ENCODE measurements around the gene DGKD.

DGKD gene

DNA sequence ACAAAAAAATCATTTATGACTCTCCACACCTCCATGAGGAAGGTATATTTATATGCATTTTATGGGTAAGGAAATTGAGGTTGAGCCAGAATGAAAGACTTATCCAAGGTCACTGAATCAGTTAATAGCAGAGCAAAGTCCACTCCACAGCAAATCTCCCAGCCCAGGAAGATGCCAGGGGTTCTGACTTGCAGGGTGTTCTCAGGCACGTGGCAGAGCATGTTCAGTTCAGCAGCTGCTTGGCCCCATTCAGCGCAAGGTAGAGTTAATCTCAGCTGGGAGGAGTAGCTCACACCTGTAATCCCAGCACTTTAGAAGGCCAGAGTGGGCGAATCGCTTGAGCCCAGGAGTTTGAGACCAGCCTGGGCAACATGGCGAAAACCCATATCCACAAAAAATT, 17.8 kb upstream of the DGKD start:
- DNase-seq (ENCODE audit: low spot score): no peak

DNA sequence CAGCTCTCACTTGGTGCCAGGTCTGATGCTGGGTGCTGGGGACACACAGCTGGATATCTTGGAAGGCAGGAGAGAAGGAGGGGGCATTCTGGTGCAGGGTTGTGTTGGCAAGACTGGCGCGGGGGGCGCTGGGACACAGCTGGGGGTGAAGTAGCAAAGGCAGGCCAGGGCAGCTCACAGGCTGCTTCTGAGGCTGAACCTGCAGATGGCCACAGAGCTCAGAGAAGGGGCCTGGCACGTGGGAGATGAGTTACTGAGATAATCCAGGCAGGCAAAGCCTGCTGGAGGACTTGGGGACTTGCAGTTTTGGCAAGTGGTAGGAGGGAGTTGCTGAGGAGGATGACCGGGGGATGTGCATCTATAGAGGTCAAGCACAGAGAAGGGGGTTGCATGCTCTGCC, 16.2 kb upstream of the DGKD start:
- DNase-seq (ENCODE audit: low spot score): no peak

DNA sequence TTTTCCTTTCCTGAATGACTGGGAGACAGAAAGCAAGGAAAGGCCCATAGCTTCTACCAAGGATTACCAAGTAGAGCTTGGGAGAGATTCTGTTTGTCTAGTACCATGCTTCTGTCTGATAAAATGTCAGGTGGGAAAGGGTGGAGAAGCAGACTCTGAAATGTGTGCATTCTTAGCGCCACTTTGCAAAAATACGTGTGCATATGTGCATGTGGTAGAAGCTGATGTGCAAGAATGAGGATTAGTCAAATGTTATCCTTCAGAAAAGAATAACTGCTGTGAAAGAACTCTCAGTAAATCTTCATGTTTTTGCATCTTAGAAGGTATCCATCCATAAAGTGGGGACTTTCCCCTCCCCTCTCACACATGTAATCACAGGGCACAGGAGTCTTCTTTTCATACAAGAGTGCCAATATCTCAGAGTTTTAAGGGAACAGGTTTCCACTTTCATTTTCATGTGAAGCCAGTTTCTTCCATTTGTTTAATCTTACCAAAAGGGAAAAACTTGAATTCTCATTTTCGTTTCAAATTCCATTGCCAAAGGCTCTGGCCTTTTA, 15.4 kb upstream of the DGKD start:
- no peak for DNase-seq (ENCODE audit: low spot score)

DNA sequence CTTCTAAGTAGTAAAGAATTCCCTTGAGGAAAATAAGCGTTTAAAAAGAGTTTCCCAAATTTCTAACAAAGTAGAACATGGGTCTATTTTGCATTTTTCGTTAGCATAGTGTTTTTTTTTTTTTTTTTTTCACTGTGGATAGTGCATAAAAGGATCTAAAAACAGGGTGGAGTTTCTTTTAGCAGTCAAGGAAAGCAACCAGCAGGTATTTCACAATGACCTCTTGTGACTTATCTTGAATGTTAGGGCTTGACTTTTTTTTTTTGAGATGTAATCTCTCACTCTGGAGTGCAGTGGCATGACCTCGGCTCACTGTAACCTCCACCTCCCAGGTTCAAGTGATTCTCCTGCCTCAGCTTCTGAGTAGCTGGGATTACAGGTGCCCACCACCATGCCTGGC, 14.9 kb upstream of the DGKD start:
- DNase-seq (ENCODE audit: low spot score): no peak

DNA sequence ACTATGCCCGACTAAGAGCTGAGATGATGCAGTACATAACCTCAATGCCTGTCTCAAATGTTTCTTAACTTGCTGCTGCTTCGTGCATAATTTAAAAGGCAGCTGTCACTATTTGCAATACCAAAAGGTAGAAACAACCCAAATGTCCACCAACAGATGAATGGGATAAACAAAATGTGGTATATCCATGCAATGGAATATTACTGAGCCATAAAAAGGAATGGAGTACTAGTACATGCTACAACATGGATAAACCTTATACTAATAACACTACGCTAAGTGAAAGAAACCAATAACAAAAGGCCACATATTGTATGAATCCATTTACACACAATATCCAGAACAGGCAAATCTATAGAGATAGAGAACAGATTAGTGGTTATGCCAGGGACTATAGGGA, 13.0 kb upstream of the DGKD start:
- no peak for DNase-seq (ENCODE audit: low spot score)

DNA sequence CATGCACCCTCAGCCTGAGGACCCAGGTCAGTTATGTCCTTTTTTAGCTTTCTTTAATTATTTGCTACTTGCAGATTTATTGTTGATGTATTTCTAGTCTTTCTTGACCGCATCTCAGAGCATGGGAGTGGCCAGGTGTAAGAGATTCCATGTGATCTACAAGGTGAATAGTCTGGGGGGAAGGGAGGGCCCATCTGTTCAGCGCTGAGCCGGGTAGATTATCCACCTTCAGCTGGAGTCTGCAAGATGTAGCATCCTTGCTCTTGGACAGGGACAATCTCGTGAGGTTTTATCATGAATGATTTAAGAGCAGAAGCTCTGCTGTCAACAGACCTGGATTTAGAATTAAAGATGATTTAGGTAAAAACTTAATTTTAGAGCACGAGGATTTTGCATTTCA, 12.0 kb upstream of the DGKD start:
- no peak for DNase-seq (ENCODE audit: low spot score)

DNA sequence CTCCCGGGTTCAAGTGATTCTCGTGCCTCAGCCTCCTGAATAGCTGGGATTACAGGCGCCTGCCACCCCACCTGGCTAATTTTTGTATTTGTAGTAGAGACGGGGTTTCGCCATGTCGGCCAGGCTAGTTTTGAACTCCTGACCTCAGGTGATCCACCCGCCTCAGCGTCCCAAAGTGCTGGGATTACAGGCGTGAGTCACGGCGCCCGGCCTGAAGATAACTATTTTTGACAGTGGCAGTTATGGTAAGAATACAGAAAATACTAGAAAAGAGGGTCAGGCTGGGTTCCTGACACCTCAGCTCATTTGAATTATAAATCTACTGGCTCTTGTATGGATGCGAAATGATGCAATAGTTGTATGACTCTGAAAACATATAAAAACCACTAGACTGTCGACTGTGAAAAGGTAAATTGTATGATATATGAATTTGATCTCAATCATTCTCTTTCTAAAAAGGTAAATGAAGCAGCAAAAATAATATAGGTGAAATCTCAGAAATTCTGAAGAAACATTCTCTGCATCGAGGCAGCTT, 11.1 kb upstream of the DGKD start:
- DNase-seq (ENCODE audit: low spot score): no peak

DNA sequence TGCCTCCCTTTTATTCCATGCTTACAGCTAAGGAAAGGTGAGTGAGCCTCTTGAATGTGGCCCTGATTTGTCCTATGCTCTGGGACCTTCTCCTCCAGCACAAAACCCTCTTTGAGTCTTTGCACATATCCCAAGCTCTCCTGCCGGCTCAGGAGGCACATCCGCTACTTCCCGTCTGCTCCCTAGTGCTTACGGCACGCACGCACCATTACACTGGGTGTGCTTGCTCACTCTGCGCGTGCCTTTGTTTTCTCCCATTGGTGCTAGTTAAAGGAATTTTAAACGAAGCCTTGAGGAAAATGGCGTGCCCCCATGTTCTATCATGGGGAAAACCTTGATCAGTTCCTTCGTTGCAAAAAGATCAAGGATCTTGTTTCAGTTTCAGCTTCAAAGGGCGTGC, 7.9 kb upstream of the DGKD start:
- DNase-seq (ENCODE audit: low spot score): no peak

DNA sequence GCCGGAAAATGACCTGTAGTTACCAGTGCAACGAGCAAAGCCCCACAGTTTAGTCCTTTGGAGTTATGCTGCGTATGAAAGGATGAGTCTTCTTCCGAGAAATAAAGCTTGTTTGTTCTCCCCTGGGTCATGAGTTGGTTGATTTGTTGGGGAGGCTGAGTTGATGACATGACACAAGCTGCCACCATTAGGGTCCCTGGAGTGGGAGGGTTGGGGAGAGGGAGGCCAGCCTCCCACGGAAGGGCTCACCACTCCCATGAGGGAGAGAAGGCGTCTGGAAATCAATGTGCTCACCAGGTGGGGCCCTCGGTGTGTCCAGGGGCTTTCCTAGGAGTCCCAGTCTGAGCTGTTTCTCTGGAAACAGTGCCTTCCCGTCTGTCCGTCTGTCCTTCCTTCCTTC, 7.4 kb upstream of the DGKD start:
- DNase-seq (ENCODE audit: low spot score): no peak

DNA sequence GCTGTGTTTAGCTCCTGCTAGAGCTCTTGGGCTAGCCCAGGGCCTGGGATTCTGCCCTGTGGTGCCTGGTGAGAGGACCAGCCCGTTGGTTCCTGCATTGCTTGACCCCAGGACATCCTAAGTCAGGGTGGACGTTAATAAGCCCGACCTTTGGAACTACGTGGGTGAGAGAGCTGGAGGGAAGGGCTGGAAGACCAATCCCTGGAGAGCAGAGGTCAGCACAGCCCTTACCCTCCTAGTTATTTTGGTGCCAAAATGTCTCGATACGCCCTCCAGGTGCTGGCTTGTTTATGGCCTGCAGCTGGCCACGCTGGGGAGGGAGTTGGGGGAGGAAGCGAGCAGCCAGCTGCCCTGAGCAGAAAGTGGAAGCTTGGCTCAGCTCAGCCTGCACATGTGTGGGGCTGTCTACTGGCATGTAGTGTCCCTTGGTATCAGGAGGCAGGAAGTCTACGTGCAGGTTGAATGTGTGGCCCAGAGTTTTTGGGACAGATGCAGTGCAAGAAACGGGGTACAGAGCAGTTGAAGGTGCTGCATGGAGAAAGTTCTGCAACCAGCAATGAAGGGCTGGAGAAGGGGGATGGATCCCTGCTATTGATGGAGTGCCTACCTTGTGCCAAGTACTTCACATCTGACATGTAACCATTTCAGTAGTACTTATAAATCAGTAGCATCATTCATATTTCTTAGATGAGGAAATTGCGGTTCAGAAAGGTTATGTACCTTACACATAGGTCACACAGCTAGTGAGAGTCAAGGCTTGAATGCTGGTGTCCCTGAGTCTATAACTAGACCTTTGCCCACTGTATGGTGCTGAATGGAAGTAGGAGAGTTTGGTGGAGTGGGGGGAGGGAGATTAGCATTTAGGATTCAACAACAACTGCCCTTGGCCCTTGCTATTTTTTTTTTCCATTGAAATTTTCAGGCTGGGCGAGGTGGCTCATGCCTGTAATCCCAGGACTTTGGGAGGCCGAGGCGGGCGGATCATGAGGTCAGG, 5.0 kb upstream of the DGKD start:
- DNase-seq (ENCODE audit: low spot score): no peak

DNA sequence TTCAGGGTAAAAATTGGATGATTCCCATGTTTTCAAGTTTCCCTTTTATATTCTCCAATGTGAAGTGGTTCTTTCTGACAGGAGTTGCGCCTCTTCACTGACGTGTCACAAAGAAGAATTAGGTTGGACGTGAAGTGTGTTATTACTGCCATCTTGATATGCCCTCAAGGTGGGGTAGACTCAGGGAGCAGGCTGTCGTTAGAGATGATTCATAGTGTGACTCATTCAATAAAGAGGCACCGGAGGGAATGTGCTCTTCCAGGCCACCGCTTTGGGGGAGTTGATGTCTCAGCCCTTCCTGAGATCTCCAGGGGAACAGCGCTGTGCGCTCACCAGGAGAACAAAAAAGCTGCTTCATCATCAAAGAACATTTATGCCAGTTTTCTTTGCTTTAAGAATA, 3.6 kb upstream of the DGKD start:
- DNase-seq (ENCODE audit: low spot score): peak; percentile 49

DNA sequence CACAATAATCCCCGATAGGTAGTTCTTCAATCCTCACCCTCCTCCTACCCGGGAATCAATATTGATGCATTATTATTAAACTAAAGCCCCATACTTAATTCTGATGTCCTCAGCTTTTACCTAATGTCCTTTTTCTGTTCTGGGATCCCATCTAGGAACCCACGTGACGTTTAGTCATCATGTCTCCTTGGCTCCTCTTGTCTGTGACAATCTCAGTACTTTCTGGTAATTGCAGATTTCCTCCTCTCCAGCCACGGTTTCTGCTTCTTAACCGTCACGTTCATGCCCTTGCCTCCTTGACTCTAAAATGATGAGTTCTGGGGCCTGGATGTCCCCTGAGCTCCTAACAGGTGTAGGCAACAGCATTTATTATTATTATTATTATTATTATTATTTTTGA, 2.9 kb upstream of the DGKD start:
- DNase-seq (ENCODE audit: low spot score): no peak

DNA sequence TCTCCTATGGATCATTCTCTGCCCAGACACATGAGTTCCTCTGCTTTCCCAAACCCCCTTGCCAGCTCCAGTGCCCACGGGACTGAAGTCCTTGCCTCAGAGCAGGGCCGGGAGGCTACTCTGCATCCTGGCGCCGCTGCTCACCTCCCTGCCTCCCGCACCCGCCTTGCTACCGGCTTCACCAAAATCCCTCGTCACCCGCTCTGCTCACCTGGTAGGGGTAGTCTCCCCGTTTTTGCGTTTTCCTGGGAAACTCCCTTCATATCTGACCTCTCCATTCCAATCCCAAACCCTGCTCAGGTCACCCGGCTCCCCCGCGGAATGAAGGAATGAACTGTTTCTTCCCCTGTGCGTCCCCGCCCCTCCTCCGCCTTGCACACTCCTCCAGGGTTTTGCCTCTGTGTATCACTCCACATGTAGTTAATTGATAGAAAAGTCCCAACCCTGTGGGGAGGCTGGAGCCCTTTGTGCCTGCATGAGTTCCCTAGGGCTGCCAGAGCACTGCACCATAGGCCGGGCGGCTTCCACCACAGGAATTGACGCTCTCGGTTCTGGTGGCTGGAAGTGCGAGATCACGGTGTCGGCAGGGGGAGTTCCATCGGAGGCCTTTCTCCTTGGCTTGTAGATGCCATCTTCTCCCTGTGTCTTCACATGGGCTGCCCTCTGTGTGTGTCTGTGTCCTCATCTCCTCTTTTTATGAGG, 2.0 kb upstream of the DGKD start:
- DNase-seq (ENCODE audit: low spot score): no peak

DNA sequence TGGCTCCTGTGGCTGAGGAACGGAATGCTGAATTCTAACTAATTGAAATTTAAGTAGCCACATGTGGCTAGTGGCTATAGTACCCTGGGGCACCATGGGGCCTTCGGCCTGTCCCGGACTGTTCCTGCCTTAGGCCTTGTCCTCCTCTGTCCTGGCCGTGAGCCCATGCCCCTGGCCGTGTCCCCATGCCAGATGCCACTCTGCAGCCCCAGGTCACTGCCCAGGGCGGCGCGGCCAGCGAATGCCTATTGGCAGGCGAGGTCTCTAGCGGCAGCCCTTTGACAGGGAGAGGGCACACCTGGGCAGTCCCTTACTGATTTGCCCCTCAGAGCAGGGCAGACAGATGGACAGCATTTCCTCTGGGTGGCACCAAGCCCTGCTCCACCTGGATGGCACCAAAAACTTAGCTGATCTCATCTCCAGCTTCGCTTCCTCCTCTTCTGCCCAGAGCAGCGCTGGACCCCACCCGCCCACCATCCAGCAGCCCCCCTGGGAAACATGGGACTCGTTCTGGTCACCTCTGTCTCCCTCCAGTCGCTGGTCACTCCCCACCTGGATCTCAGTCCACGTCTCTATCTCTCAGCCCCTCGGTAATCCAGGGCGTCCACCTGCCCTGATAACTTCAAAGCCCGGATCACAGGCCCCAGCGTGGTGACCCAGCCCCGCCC, 1.1 kb upstream of the DGKD start:
- DNase-seq (ENCODE audit: low spot score): no peak

DNA sequence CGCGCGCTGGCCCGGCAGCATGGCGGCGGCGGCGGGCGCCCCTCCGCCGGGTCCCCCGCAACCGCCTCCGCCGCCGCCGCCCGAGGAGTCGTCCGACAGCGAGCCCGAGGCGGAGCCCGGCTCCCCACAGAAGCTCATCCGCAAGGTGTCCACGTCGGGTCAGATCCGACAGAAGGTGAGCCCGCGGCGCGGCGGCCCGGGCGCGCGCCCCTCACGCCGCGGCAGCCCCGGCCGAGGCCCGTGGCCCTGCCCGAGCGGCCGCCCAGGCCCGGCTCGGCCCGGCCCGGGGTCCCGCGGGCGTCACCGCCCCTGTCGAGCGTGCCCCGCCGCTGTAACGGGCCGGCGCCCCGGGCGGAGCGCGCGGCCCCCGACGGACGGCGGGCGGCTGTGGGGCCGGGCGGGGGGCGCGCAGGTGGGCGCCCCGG, 218 bp downstream of the DGKD start:
- no peak for DNase-seq (ENCODE audit: low spot score)

DNA sequence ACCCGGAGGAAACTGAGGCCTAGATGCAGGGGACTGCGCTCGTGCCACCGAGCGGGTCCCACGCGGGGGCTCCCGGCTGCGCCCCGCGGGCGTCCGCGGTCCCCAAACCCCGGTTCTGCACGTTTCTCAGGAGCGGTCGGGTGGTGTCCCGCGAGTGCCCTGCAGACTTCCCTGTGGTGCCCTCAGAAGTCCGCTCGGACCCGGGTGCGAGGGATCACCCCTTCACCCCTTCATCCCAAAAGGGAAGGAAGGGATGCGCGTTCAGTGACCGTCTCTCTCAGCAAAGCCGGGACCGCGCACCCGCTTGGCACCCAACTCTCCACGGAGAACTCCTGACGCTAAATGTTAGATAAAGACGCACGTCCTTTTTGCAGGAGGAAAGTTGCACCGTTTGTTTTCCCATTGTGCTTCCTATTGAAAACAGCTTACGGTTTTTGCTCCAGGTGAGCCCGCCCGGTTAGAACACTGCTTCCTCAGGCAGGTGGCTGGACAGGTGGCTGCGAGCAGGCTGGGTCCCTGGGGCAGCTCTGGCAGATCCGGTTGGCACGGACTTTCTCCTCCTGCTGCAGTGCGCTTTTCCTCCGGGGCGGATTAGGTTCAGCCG, 779 bp downstream of the DGKD start:
- no peak for DNase-seq (ENCODE audit: low spot score)

DNA sequence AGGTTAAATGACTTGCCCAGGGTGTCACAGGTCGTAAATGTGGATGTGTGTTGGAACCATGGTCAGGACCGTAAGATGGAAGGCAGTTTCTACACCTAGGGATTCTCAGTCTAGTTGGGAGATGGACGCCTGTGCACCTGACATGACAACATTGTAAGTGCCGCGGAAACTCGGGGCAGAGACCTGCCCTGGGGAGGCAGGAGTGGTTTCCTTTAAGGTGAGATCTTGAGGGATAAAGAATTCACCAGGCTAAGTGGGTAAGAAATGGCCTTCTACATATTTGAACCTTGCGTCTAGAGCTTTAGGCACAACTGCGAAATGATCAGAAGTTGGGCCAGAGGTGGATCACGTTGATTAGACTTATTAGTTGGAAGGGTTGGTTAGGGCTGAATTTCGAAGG, 1.6 kb downstream of the DGKD start:
- no peak for DNase-seq (ENCODE audit: low spot score)

DNA sequence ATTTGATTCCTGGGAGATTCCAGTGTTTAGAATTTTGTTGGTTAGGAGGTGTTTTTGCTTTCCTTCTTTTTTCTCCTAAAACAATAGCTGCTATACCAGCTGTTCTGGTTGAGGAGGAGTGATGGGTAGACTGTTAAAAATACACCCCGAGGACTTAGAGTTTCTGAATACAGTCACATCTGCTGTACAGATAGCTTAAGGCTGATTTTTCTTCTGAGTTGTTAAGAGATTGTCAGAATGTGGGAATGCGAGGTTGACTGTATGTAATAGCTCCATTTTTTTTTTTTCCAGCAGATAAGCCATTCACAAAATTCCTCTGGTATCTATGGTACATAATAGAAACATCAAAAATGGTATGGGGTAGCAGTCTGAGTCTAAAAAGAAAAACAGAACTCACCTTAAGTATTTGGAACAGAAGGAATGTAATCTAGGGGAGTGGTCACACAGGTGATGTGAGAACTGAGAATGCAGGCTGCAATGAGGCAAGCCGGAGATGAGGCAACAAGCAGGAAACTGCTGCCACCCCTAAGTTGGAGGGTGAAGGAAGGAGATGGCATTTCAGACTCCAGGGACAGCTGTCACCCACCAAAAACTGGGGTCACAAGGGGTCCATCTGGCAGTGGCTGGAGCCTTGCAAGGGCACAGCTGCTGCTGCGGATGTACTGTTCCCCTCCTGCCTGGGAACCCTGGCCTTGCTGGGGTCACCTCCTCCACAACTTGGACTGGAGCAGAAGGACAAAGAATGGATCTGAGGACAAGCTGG, 2.4 kb downstream of the DGKD start:
- no peak for DNase-seq (ENCODE audit: low spot score)

DNA sequence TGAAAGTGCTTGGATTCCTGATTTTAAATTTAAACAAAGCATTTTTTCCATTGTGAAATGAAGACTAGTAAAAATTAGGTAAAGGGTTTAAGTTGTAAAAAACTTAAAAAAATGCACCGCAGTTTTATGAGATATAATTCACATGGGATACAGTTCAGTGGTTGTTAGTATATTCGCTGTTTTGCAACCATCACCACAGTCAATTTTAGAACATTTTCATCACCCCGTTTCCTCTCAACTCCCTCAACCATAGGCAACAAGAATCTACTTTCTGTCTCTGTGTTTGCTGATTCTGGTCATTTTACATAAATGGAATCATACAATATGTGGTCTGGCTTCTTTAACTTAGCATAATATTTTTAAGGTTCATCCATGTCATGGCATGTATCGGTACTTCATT, 4.0 kb downstream of the DGKD start:
- DNase-seq (ENCODE audit: low spot score): no peak

DNA sequence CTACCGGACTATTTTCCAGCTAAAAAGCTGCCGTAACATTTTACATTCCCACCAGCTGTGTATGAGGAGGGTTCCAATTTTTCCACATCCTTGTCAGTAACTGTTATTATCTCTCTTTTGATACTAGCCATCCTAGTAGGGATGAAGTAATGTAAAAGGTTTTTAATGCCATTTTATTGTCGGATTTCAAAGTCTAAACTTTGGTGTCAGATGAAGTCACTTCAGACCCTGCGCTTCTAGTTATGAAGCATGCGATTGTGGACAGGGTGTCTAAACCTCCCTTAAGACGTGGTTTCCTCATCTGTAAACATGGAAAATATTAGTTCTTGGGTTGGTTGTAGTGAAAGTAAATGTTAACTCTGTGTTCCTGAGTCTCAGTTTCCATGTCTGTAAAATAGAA, 4.7 kb downstream of the DGKD start:
- no peak for DNase-seq (ENCODE audit: low spot score)

DNA sequence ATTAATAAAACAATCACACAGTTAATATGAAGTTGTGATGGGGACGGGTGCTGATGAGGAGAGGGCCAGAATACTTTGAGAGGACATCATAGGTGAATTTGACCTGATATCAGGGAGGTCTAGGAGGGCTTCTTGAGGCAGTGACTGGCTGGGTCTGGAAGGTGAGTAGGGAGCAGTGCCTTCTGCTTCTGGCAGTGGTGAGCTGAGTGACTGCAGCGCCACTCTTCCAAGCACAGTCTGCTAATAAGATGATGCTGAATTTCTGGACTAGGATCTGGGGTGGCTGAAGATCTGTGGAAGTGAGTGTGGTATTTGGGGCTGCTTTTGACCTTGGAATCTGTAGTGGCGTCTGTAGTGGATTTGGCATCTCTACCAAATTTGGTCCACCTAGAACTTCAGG, 5.5 kb downstream of the DGKD start:
- DNase-seq (ENCODE audit: low spot score): no peak
